Measurements from ENCODE around the gene SLC19A1.

The SLC19A1 gene

DNA sequence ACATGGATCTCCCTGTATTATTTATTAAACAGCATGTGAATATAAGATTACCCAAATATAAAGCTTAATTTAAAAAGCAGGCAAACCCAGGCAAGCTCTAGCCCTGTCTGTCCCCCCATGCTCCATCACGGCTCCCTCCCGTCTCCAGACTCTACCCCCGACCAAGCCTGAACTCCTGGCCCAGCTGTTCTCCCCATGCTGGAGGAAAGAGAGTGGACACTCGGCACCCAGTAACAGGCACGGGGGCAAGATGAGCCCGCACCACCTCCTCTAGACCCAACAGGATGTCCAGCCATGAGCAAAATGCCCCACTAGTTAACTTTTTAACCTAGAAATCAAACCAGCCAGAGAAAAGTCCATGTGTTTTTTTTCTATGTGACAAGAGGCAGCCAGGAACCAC, 19.3 kb downstream of the SLC19A1 start:
- Histone ChIP-seq H3K27ac (ENCODE audit: low read depth, low read length) (no peak overlapping the region), H2AK5ac (ENCODE audit: low read length) (no peak overlapping the region), H3K23ac (ENCODE audit: low read length) (no peak overlapping the region), H3K4me2 (ENCODE audit: low read length) (no peak overlapping the region), H4K8ac (ENCODE audit: low read depth, low read length) (no peak overlapping the region), H4K5ac (ENCODE audit: low read length) (no peak overlapping the region), H3K79me2 (ENCODE audit: control insufficient read depth, insufficient read depth, low read length) (no peaks in the 10 kb centered on the region), H2BK120ac (ENCODE audit: low read depth, low read length) (no peak overlapping the region), H3K4ac (ENCODE audit: low read depth, low read length) (no peak overlapping the region), H3K27me3 (ENCODE audit: insufficient read depth, low read length, poor library complexity) (no peaks in the 10 kb centered on the region), H3K4me3 (ENCODE audit: low read length) (no peak overlapping the region), H2BK15ac (replicated peaks; ENCODE audit: low read depth) (no peak overlapping the region), H2BK5ac (ENCODE audit: low read length) (no peak overlapping the region), H3K18ac (ENCODE audit: low read length) (no peak overlapping the region), H3K9ac (ENCODE audit: low read length) (no peak overlapping the region), H3K56ac (ENCODE audit: low read length) (no peak overlapping the region), H3K36me3 (ENCODE audit: control insufficient read depth, insufficient read depth, low read length) (peaks cover 2% of the 10 kb centered on the region), H3K4me1 (ENCODE audit: control insufficient read depth, low read depth, low read length) (no peaks in the 10 kb centered on the region), H3K79me1 (ENCODE audit: low read length) (no peaks in the 10 kb centered on the region)
- WGBS (ENCODE audit: extremely low coverage, insufficient coverage, low lambda C conversion rate): no CpG with 5 or more reads among the region's 6 CpGs
- no peak for DNase-seq

DNA sequence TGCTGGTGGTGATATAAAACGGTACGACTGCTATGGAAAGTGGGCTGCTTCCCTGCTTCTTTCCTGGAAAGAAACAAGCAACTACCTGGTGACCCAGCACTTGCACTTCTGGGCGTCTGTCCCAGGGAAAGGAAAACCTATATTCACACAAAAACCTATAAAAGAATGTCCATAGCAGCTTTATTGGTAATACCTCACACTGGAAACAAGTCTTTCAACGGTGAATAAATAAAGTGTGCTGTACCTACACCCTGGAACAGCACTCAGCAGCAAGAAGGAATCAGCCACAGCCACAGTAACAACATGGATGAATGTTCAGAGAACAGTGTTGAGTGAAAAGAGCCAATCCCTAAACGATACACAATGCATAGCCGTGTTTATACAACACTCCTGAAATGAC, 19.9 kb downstream of the SLC19A1 start:
- Histone ChIP-seq H3K23ac (ENCODE audit: low read length) (no peak overlapping the region), H3K79me2 (ENCODE audit: control insufficient read depth, insufficient read depth, low read length) (no peaks in the 10 kb centered on the region), H3K79me1 (ENCODE audit: low read length) (no peaks in the 10 kb centered on the region), H3K27me3 (ENCODE audit: insufficient read depth, low read length, poor library complexity) (no peaks in the 10 kb centered on the region), H3K56ac (ENCODE audit: low read length) (no peak overlapping the region), H3K4me3 (ENCODE audit: low read length) (no peak overlapping the region), H3K36me3 (ENCODE audit: control insufficient read depth, insufficient read depth, low read length) (peaks cover 2% of the 10 kb centered on the region), H3K4me2 (ENCODE audit: low read length) (no peak overlapping the region), H3K9ac (ENCODE audit: low read length) (no peak overlapping the region), H3K18ac (ENCODE audit: low read length) (no peak overlapping the region), H3K27ac (ENCODE audit: low read depth, low read length) (no peak overlapping the region), H3K4ac (ENCODE audit: low read depth, low read length) (no peak overlapping the region), H2BK120ac (ENCODE audit: low read depth, low read length) (no peak overlapping the region), H4K5ac (ENCODE audit: low read length) (no peak overlapping the region), H4K8ac (ENCODE audit: low read depth, low read length) (no peak overlapping the region), H3K4me1 (ENCODE audit: control insufficient read depth, low read depth, low read length) (no peaks in the 10 kb centered on the region), H2AK5ac (ENCODE audit: low read length) (no peak overlapping the region), H2BK15ac (replicated peaks; ENCODE audit: low read depth) (no peak overlapping the region), H2BK5ac (ENCODE audit: low read length) (no peak overlapping the region)
- no CpG with 5 or more reads among the region's 6 CpGs for WGBS (ENCODE audit: extremely low coverage, insufficient coverage, low lambda C conversion rate)
- DNase-seq: no peak

DNA sequence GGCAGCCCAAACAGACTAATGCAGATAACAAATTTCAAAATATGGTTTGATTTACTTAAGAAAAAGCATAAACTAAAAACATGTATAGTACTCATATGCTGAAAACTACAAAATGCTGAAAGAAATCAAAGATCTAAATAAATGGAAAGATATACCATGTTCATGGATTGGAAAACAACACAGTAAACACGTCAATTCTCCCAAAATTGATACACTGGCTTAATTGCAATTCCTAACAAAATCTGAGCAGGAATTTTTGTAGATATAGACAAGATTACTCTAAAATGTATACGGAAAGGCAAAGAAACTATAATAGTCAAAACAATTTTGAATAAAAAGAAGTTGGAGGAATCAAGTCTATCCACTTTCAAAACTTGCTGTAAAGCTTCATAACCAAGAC, 21.0 kb downstream of the SLC19A1 start:
- no peak overlapping the region for H2AK5ac ChIP-seq (ENCODE audit: low read length)
- H2BK120ac ChIP-seq (ENCODE audit: low read depth, low read length): no peak overlapping the region
- no peak overlapping the region for H2BK15ac ChIP-seq (replicated peaks; ENCODE audit: low read depth)
- no CpG with 5 or more reads among the region's 2 CpGs for WGBS (ENCODE audit: extremely low coverage, insufficient coverage, low lambda C conversion rate)
- no peak for DNase-seq
- H2BK5ac ChIP-seq (ENCODE audit: low read length): no peak overlapping the region
- H3K36me3 ChIP-seq (ENCODE audit: control insufficient read depth, insufficient read depth, low read length): peaks cover 2% of the 10 kb centered on the region
- no peaks in the 10 kb centered on the region for H3K79me2 ChIP-seq (ENCODE audit: control insufficient read depth, insufficient read depth, low read length)
- H4K8ac ChIP-seq (ENCODE audit: low read depth, low read length): no peak overlapping the region
- H3K4me1 ChIP-seq (ENCODE audit: control insufficient read depth, low read depth, low read length): no peaks in the 10 kb centered on the region
- no peak overlapping the region for H3K56ac ChIP-seq (ENCODE audit: low read length)
- H3K27me3 ChIP-seq (ENCODE audit: insufficient read depth, low read length, poor library complexity): no peaks in the 10 kb centered on the region
- no peak overlapping the region for H3K4me3 ChIP-seq (ENCODE audit: low read length)
- H3K23ac ChIP-seq (ENCODE audit: low read length): no peak overlapping the region
- H3K18ac ChIP-seq (ENCODE audit: low read length): no peak overlapping the region
- no peak overlapping the region for H3K4ac ChIP-seq (ENCODE audit: low read depth, low read length)
- no peak overlapping the region for H3K27ac ChIP-seq (ENCODE audit: low read depth, low read length)
- no peak overlapping the region for H3K4me2 ChIP-seq (ENCODE audit: low read length)
- no peak overlapping the region for H3K9ac ChIP-seq (ENCODE audit: low read length)
- H3K79me1 ChIP-seq (ENCODE audit: low read length): no peaks in the 10 kb centered on the region
- H4K5ac ChIP-seq (ENCODE audit: low read length): no peak overlapping the region

DNA sequence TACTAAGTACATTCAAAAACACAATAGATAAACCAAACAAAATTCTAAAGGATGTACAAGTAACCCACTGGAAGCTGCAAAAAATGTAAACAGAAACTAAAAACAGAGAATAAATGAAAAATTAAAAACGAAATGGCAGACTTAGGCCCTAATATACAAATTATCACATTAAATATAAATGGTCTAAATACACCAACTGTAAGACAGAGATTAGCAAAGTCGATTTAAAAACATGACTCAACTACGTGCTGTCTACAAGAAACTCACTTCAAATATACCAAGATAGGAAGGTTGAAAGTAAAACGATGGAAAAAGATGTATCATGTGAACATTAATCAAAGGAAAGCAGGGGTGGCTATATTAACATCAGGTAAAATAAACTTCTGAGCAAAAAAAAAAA, 23.1 kb downstream of the SLC19A1 start:
- WGBS (ENCODE audit: extremely low coverage, insufficient coverage, low lambda C conversion rate): no CpG with 5 or more reads among the region's 4 CpGs
- Histone ChIP-seq H3K18ac (ENCODE audit: low read length) (no peak overlapping the region), H3K79me1 (ENCODE audit: low read length) (no peaks in the 10 kb centered on the region), H3K56ac (ENCODE audit: low read length) (no peak overlapping the region), H3K4me2 (ENCODE audit: low read length) (no peak overlapping the region), H2AK5ac (ENCODE audit: low read length) (no peak overlapping the region), H3K4me3 (ENCODE audit: low read length) (no peak overlapping the region), H3K9ac (ENCODE audit: low read length) (no peak overlapping the region), H4K5ac (ENCODE audit: low read length) (no peak overlapping the region), H3K27ac (ENCODE audit: low read depth, low read length) (no peak overlapping the region), H2BK5ac (ENCODE audit: low read length) (no peak overlapping the region), H3K23ac (ENCODE audit: low read length) (no peak overlapping the region), H3K27me3 (ENCODE audit: insufficient read depth, low read length, poor library complexity) (no peaks in the 10 kb centered on the region), H3K79me2 (ENCODE audit: control insufficient read depth, insufficient read depth, low read length) (no peaks in the 10 kb centered on the region), H3K4me1 (ENCODE audit: control insufficient read depth, low read depth, low read length) (no peaks in the 10 kb centered on the region), H2BK120ac (ENCODE audit: low read depth, low read length) (no peak overlapping the region), H4K8ac (ENCODE audit: low read depth, low read length) (no peak overlapping the region), H2BK15ac (replicated peaks; ENCODE audit: low read depth) (no peak overlapping the region), H3K4ac (ENCODE audit: low read depth, low read length) (no peak overlapping the region), H3K36me3 (ENCODE audit: control insufficient read depth, insufficient read depth, low read length) (peaks cover 2% of the 10 kb centered on the region)
- no peak for DNase-seq

DNA sequence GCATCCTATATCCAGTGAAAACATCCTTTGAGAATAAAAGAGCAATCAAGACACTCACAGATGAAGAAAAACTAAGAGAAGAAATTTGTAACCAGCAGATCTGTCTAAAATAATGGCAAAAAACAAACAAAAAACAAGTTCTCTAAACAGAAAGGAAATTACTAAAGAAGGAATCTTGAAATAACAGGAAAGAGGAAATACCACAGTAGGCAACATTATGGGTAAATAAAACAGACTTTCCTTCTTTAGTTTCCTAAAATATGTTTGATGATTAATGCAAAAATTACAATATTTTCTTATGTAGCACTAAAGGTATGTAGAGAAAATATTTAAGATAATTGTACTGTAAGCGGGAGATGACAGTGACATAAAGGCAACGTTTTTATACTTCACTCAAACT, 23.5 kb downstream of the SLC19A1 start:
- no peak for DNase-seq
- Histone ChIP-seq H2BK5ac (ENCODE audit: low read length) (no peak overlapping the region), H3K4ac (ENCODE audit: low read depth, low read length) (no peak overlapping the region), H3K27me3 (ENCODE audit: insufficient read depth, low read length, poor library complexity) (no peaks in the 10 kb centered on the region), H3K18ac (ENCODE audit: low read length) (no peak overlapping the region), H2BK120ac (ENCODE audit: low read depth, low read length) (no peak overlapping the region), H3K4me2 (ENCODE audit: low read length) (no peak overlapping the region), H3K9ac (ENCODE audit: low read length) (no peak overlapping the region), H3K79me1 (ENCODE audit: low read length) (no peaks in the 10 kb centered on the region), H3K23ac (ENCODE audit: low read length) (no peak overlapping the region), H3K27ac (ENCODE audit: low read depth, low read length) (no peak overlapping the region), H2BK15ac (replicated peaks; ENCODE audit: low read depth) (no peak overlapping the region), H3K56ac (ENCODE audit: low read length) (no peak overlapping the region), H4K5ac (ENCODE audit: low read length) (no peak overlapping the region), H4K8ac (ENCODE audit: low read depth, low read length) (no peak overlapping the region), H2AK5ac (ENCODE audit: low read length) (no peak overlapping the region), H3K36me3 (ENCODE audit: control insufficient read depth, insufficient read depth, low read length) (peaks cover 2% of the 10 kb centered on the region), H3K79me2 (ENCODE audit: control insufficient read depth, insufficient read depth, low read length) (no peaks in the 10 kb centered on the region), H3K4me3 (ENCODE audit: low read length) (no peak overlapping the region), H3K4me1 (ENCODE audit: control insufficient read depth, low read depth, low read length) (no peaks in the 10 kb centered on the region)
- no CpG with 5 or more reads among the region's 2 CpGs for WGBS (ENCODE audit: extremely low coverage, insufficient coverage, low lambda C conversion rate)

DNA sequence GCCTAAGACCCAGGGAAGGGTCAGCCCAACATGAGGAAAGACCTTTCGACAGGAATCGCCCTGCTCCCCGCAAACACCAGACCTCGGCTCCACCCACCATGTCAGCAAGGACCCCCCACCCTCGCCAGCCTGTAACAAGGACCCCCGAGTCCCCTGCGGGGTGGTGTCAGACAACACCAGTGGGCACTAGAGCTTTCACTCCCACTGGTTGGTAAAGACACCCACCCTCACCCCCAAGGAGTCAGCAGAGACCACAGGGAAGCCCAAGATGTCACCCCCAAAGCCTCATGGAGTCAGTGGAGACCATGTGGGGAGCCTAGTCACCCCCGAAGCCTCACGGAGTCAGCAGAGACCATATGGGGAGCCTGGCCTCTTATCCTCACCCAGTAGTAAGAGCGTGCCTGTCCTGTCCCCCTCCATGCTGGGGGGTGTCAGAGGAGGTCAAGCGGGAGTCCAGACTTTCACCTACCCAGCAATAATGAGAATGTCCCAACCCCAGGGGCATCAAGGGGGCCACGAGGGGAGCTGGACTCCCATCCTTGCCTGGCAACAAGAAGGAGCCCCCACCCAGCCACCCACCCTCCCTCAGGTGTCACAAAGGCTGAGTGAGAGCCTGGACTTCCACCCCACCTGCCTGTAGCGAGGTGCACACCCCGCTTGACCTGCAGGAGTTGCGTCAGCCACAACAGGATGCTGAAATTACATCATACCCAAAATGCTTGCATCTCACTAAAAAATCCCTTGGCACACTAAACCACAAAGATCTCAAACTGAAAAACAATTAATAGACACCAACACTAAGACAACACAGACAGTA, 24.8 kb downstream of the SLC19A1 start:
- H2BK120ac ChIP-seq (ENCODE audit: low read depth, low read length): no peak overlapping the region
- no peaks in the 10 kb centered on the region for H3K4me1 ChIP-seq (ENCODE audit: control insufficient read depth, low read depth, low read length)
- H3K36me3 ChIP-seq (ENCODE audit: control insufficient read depth, insufficient read depth, low read length): peaks cover 4% of the 10 kb centered on the region
- no peaks in the 10 kb centered on the region for H3K79me2 ChIP-seq (ENCODE audit: control insufficient read depth, insufficient read depth, low read length)
- no peak overlapping the region for H3K56ac ChIP-seq (ENCODE audit: low read length)
- H3K4me2 ChIP-seq (ENCODE audit: low read length): no peak overlapping the region
- no peak overlapping the region for H2BK15ac ChIP-seq (replicated peaks; ENCODE audit: low read depth)
- no peak overlapping the region for H4K5ac ChIP-seq (ENCODE audit: low read length)
- no peak overlapping the region for H3K18ac ChIP-seq (ENCODE audit: low read length)
- no peaks in the 10 kb centered on the region for H3K79me1 ChIP-seq (ENCODE audit: low read length)
- WGBS (ENCODE audit: extremely low coverage, insufficient coverage, low lambda C conversion rate): no CpG with 5 or more reads among the region's 15 CpGs
- H3K9ac ChIP-seq (ENCODE audit: low read length): no peak overlapping the region
- no peak overlapping the region for H4K8ac ChIP-seq (ENCODE audit: low read depth, low read length)
- no peak overlapping the region for H2BK5ac ChIP-seq (ENCODE audit: low read length)
- no peak overlapping the region for H3K4ac ChIP-seq (ENCODE audit: low read depth, low read length)
- no peak overlapping the region for H2AK5ac ChIP-seq (ENCODE audit: low read length)
- no peak overlapping the region for H3K27ac ChIP-seq (ENCODE audit: low read depth, low read length)
- H3K27me3 ChIP-seq (ENCODE audit: insufficient read depth, low read length, poor library complexity): no peaks in the 10 kb centered on the region
- no peak overlapping the region for H3K4me3 ChIP-seq (ENCODE audit: low read length)
- no peak overlapping the region for H3K23ac ChIP-seq (ENCODE audit: low read length)
- no peak for DNase-seq
